ENCODE measurements around the gene ARHGEF28. TPM values are rescaled to one million over a fixed set of nuclear protein-coding genes. Genes with fewer than 3 reads are reported as not detected.

Gene ARHGEF28
- total RNA-seq, 2 experiments from 2014 or later: not detected

GRCh38 chr5:73960023-73960422, 334.0 kb downstream of the ARHGEF28 start:
- Histone ChIP-seq H4K20me1 (ENCODE audit: insufficient read depth, low read length) (no peaks in the 10 kb centered on the region), H3K36me3 (ENCODE audit: insufficient read depth, low read length) (no peaks in the 10 kb centered on the region), H2AFZ (ENCODE audit: low read length) (peak overlapping the region; percentile 56; the same call in 1 of the 2 replicates), H3K4me2 (ENCODE audit: low read length) (peak overlapping the region; percentile 50), H3K4me3 (ENCODE audit: low read depth, low read length, poor library complexity, severe bottlenecking) (peak overlapping the region; percentile 36), H3K27ac (ENCODE audit: low read depth, low read length, poor library complexity, severe bottlenecking) (peak overlapping the region; percentile 86), H3K79me2 (ENCODE audit: insufficient read depth, low read depth, low read length) (no peaks in the 10 kb centered on the region), H3K4me1 (ENCODE audit: insufficient read depth, low read length, poor library complexity, severe bottlenecking) (peaks cover 53% of the 10 kb centered on the region), H3K9me3 (ENCODE audit: low read length) (peaks cover 5% of the 10 kb centered on the region; the same call in 1 of the 2 replicates), H3K9me2 (ENCODE audit: insufficient read depth, low read length) (no peaks in the 10 kb centered on the region)
- TF ChIP-seq EZH2phosphoT487 (IDR thresholded peaks at IDR 0.05; ENCODE audit: borderline replicate concordance, low read depth, low read length) (no peak), CTCF (conservative IDR thresholded peaks at IDR 0.05; ENCODE audit: low read length) (no peak)
- intact Hi-C loops (cut with micrococcal nuclease; ENCODE audit: unreplicated experiment): no loop called here
- peak; percentile 97 for DNase-seq (ENCODE audit: low spot score)
- ChIA-PET POLR2A (interaction anchor here (0.7 kb wide), 2 partner anchors 15 to 46 kb away, joined by 3 read pairs; no protein-coding TSS in a partner anchor), CTCF (ENCODE audit: unreplicated experiment) (no interaction called here)
- no TSS peak for BruUV-seq (replicated peaks)

- Histone ChIP-seq H3K27ac (ENCODE audit: low read depth, low read length, poor library complexity, severe bottlenecking) (peak overlapping the region; percentile 86), H4K20me1 (ENCODE audit: insufficient read depth, low read length) (no peaks in the 10 kb centered on the region), H3K9me3 (ENCODE audit: low read length) (peaks cover 5% of the 10 kb centered on the region; the same call in 1 of the 2 replicates), H3K4me3 (ENCODE audit: low read depth, low read length, poor library complexity, severe bottlenecking) (peak overlapping the region; percentile 36), H3K79me2 (ENCODE audit: insufficient read depth, low read depth, low read length) (no peaks in the 10 kb centered on the region), H2AFZ (ENCODE audit: low read length) (peak overlapping the region; percentile 56; the same call in 1 of the 2 replicates), H3K36me3 (ENCODE audit: insufficient read depth, low read length) (no peaks in the 10 kb centered on the region), H3K4me1 (ENCODE audit: insufficient read depth, low read length, poor library complexity, severe bottlenecking) (peaks cover 53% of the 10 kb centered on the region), H3K9me2 (ENCODE audit: insufficient read depth, low read length) (no peaks in the 10 kb centered on the region), H3K4me2 (ENCODE audit: low read length) (peak overlapping the region; percentile 50)
- intact Hi-C loops (cut with micrococcal nuclease; ENCODE audit: unreplicated experiment): no loop called here
- no TSS peak for BruUV-seq (replicated peaks)
- DNase-seq (ENCODE audit: low spot score): no peak
- POLR2A ChIA-PET: no interaction called here
- CTCF ChIA-PET (ENCODE audit: unreplicated experiment): no interaction called here
- TF ChIP-seq EZH2phosphoT487 (IDR thresholded peaks at IDR 0.05; ENCODE audit: borderline replicate concordance, low read depth, low read length) (no peak), CTCF (conservative IDR thresholded peaks at IDR 0.05; ENCODE audit: low read length) (no peak)
Measured at GRCh38 chr5:73960426-73960825, 334.4 kb downstream of the ARHGEF28 start.

DNA sequence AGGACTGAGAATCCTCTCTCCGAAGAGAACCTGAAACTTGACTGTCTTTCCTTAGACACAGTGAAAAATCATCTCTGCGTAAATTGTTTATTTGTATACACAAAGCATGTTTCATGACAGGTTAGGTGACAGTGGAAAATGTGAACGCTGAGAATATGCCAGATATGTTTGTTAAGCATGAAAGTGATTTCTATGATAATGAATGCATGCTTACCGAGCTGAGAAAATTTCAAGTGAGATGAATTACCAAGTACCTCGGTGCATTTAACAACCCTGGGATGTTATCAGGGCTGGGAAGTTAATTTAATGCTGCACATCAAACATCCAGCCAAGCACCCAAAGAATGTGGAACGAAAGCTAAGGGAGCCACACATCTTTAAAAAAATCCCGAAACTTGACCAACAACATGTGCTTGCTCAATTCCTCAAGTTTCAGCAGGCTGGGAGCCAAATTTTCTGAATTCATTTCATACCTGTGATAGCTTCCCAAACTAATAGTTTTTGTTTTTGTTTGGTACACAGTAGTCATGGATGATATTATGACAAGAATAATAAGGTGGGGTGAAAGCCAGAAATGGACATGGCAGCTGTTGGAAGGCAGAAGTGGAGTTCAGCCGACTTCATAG, 336.9 kb downstream of the ARHGEF28 start:
- H3K4me2 ChIP-seq (ENCODE audit: low read length): no peak overlapping the region
- peaks cover 46% of the 10 kb centered on the region for H3K4me1 ChIP-seq (ENCODE audit: insufficient read depth, low read length, poor library complexity, severe bottlenecking)
- intact Hi-C loops (cut with micrococcal nuclease; ENCODE audit: unreplicated experiment): no loop called here
- no peak overlapping the region for H2AFZ ChIP-seq (ENCODE audit: low read length)
- DNase-seq (ENCODE audit: low spot score): no peak
- ChIA-PET CTCF (ENCODE audit: unreplicated experiment) (no interaction called here), POLR2A (interaction anchor here (0.6 kb wide), 1 partner anchor 389 kb away, joined by 3 read pairs; no protein-coding TSS in a partner anchor)
- H4K20me1 ChIP-seq (ENCODE audit: insufficient read depth, low read length): no peaks in the 10 kb centered on the region
- no TSS peak for BruUV-seq (replicated peaks)
- H3K9me2 ChIP-seq (ENCODE audit: insufficient read depth, low read length): no peaks in the 10 kb centered on the region
- TF ChIP-seq CTCF (conservative IDR thresholded peaks at IDR 0.05; ENCODE audit: low read length): no peak
- no peak for TF ChIP-seq EZH2phosphoT487 (IDR thresholded peaks at IDR 0.05; ENCODE audit: borderline replicate concordance, low read depth, low read length)
- peaks cover 10% of the 10 kb centered on the region; the same call in 1 of the 2 replicates for H3K9me3 ChIP-seq (ENCODE audit: low read length)
- no peaks in the 10 kb centered on the region for H3K79me2 ChIP-seq (ENCODE audit: insufficient read depth, low read depth, low read length)
- no peaks in the 10 kb centered on the region for H3K36me3 ChIP-seq (ENCODE audit: insufficient read depth, low read length)
- H3K4me3 ChIP-seq (ENCODE audit: low read depth, low read length, poor library complexity, severe bottlenecking): no peak overlapping the region
- H3K27ac ChIP-seq (ENCODE audit: low read depth, low read length, poor library complexity, severe bottlenecking): no peak overlapping the region

All from OCI-LY7 (cell line).